HG03558 (cell line): ENCODE data around the gene CEP350.

Experiments used
- ATAC-seq: cut with Tn5 transposase; IDR thresholded peaks from one replicate; pipeline ENCODE4 v1.9.1; 2021; ENCODE audit warnings: moderate number of reproducible peaks; ENCODE audit not compliant: unreplicated experiment; ENCODE audit errors: extremely low read depth

CEP350 gene, protein sequence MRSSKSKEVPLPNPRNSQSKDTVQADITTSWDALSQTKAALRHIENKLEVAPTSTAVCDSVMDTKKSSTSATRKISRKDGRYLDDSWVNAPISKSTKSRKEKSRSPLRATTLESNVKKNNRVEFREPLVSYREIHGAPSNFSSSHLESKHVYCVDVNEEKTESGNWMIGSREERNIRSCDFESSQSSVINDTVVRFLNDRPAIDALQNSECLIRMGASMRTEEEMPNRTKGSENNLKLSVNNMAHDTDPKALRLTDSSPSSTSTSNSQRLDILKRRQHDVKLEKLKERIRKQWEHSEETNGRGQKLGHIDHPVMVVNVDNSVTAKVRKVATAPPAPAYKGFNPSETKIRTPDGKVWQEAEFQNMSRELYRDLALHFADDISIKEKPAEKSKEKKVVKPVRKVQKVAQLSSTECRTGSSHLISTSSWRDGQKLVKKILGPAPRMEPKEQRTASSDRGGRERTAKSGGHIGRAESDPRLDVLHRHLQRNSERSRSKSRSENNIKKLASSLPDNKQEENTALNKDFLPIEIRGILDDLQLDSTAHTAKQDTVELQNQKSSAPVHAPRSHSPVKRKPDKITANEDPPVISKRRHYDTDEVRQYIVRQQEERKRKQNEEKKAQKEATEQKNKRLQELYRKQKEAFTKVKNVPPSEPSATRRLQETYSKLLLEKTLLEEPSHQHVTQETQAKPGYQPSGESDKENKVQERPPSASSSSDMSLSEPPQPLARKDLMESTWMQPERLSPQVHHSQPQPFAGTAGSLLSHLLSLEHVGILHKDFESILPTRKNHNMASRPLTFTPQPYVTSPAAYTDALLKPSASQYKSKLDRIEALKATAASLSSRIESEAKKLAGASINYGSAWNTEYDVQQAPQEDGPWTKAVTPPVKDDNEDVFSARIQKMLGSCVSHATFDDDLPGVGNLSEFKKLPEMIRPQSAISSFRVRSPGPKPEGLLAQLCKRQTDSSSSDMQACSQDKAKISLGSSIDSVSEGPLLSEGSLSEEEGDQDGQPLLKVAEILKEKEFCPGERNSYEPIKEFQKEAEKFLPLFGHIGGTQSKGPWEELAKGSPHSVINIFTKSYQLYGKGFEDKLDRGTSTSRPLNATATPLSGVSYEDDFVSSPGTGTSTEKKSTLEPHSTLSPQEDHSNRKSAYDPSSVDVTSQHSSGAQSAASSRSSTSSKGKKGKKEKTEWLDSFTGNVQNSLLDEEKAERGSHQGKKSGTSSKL (N-terminal part only)

DNA sequence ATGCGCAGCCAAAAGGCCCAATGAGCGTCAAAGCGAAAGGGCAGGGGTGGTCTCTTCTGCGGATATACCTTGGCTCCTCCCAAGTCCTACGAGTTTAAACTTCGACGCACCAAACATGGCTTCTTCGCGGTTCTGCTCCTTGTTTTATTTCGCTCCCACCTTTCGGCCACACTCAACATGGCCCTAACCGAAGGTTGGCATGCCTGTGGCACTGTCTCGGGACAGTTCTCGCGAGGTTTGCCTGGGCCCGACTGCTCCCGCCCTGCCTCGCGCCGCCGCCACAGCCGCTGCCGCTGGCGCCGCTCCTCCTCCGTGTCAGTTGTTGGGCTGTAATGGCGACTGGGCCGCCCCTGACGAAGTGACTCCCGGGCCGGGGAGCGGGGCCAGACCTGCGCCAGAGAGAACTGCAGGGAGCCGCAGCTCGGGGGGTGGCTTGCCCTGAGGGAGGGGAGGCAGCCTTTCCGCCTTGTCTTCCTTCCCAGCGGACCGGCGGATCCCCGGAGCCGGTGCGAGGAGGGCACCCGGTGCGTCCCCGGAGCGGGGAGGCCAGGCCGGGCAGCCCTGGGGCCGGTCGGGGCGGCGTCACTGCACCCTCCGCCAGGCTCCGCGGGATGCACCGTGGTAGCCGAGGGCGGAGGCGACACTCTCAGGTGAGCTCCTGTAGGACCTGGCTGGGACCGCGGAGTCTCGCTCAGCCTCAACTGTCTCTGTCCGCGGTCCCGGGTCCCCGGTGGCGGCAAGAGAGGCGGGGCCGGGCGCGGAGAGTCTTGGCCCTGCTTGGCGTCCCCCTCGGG lies at the start of gene CEP350:
Gene CEP350 (plus strand): TSS at position 318 of the 794 bp plus-strand sequence. CDS start 31,372 bp downstream, outside the sequence.
- peak; percentile 90 for ATAC-seq

DNA sequence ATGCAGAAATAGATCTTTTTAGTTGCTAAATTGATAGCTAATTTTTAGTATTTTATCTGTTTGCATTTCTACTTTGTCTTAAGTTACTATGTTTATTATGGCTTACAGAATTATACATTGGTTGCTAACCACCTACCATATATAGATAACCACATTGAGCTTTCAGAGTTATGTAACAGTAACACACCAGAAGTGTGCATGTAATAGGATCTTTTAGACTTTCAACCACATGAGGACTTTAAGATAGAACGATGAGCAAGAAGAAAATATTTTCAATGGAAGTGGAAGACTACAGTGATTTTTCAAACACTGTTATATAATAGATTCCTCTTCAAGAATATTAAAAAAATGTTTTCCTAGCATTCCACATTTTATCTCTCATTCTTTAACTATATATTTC lies 43.7 kb upstream of the CEP350 start:
- no peak for ATAC-seq

DNA sequence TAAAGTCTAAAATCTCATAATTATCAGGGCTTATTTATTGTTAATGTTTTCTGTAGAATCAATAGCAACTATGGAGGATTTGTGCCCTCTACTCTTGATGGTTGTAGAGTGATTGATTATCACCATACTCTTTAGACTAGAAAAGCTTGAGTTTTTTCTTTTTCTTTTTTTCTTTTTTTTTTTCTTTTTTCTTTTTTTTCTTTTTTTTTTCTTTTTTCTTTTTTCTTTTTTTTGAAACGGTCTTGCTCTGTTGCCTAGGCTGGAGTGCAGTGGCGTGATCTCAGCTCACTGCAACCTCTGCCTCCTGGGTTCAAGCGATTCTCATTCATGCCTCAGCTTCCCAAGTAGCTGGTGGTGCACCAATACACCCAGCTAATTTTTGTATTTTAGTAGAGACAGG lies 42.8 kb upstream of the CEP350 start:
- no peak for ATAC-seq

DNA sequence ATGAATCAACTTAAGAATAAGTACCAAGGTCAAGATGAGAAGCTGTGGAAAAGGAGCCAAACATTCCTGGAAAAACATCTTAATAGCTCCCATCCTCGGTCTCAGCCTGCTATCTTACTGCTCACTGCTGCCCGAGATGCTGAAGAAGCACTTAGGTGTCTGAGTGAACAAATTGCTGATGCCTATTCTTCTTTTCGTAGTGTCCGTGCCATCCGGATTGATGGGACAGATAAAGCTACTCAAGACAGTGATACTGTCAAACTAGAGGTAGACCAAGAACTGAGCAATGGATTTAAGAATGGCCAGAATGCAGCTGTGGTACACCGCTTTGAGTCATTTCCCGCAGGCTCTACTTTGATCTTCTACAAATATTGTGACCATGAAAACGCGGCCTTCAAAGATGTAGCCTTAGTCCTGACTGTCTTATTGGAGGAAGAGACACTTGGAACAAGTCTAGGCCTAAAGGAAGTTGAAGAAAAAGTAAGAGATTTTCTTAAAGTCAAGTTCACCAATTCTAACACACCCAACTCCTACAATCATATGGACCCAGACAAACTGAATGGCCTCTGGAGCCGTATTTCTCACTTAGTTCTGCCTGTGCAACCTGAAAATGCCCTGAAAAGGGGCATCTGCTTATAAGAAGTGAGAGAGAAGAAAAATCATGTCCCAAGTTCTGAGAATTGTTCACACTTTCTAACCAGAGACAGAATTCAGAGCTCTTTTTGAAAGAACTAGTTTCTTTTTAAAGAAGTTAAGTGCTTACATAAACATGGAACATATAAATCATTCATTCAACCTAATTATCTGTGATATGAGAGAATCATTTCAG lies 36.8 kb upstream of the CEP350 start:
- ATAC-seq: no peak

DNA sequence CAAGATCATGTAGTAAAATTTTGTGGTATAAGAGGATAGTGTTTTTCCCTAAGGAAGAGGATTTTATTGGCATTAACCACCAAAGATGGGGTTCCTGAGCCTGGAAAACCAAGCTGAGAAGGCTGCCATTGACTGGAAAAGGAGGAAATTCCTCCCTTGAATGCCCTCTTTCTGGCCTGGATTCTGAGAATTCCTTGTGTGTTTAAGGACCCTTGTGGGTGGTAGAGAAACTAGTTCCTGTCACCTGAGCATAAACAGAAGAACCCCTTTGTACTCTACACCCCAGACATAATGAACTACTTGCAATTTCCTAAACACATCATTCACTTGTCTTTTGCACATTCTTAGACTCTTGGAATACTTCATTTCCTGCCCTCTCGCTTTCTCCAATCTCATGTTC lies 33.1 kb upstream of the CEP350 start:
- no peak for ATAC-seq

DNA sequence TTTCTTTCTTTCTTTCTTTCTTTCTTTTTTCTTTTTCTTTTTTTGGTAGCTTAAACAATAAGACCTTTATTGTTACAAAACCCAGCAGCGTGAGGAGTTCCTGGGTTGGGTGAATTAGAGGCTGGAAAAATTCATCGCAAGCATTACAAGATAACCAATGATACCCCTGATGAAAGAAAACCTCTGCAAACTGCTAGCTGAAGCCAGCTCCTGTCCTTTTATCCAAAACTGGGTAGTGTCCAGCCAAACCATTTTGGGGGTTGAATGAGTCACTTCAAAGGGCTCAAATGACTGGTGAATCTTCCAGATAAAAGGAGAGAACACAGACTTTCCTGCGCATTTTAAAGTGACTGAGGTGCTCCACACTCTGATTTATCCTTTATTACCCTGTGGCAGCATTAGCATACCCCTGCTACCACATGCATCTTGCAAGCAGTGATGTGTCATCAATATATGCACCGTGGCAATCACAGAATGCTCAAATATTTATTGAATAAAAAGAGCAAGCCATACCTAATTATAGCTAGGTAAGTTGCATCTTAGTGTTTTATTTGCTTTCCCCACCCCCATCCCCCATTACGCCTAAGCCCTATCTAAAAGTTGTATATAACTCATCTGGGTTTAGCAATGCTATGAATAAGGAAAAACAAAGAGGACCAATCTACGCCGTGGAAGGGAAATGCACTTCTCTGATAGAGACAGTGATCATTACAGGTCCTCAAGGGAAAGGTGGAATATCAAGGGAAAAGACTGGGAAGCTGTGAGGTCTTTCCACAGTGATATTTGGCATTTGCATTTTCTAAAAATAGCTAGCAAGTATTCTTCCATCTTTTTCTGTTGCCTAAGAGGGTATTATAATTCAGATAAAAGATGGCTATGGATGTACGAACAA lies 32.4 kb upstream of the CEP350 start:
- ATAC-seq: no peak

DNA sequence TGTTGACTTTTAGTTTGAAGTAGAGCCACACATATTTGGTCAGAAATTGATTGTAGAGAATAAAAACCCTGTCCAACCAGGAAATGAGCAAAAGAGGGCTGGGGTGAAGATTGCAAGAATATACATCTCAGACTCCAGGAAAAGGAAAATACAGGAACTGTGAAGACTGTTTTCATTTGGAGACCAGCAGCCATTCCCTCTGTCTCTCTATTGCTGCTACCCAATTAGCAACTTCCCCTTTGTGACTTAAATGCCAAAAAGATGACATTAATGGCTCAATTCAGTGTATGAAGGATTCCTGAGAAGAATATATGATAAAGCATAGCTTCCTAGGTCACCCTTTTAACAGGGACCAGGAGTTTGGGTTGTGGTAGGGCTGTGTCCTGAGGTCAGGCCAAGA lies 31.6 kb upstream of the CEP350 start:
- no peak for ATAC-seq

DNA sequence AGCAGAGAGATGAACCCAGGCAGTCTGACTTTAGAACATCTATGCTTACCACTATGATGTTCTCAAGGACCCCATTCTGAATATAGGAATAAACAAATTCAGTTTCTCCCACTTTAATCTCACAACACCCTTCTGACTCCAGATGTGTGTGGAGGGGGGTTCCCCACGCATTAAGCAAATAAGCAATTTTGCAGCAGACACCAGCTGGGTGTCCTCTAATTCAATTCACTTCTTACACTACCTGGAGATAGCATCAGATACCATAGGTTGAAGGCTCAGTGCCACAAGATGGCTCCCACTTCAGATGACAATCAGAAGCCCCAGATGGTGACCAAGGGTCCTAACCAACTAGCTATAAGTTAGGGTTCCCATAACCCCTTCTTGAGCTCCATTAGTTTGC lies 30.3 kb upstream of the CEP350 start:
- ATAC-seq: no peak

DNA sequence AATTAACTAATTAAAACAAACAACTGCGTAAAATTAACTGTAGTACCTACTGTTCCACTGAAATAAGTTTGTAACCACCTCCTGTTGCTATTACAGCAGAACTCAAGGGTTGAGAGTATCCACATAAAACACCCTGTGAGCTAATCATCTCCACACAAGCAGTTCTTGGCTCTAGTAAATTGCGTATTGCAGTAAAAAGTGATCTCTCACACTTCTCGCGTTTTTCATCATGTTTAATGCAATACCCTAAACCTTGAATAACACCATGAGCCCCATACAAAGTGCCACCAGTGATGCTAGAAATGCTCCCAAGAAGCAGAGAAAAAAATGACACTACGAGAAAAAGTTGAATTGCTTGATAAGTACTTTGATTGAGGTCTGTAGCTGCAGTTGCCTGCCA lies 29.3 kb upstream of the CEP350 start:
- no peak for ATAC-seq

DNA sequence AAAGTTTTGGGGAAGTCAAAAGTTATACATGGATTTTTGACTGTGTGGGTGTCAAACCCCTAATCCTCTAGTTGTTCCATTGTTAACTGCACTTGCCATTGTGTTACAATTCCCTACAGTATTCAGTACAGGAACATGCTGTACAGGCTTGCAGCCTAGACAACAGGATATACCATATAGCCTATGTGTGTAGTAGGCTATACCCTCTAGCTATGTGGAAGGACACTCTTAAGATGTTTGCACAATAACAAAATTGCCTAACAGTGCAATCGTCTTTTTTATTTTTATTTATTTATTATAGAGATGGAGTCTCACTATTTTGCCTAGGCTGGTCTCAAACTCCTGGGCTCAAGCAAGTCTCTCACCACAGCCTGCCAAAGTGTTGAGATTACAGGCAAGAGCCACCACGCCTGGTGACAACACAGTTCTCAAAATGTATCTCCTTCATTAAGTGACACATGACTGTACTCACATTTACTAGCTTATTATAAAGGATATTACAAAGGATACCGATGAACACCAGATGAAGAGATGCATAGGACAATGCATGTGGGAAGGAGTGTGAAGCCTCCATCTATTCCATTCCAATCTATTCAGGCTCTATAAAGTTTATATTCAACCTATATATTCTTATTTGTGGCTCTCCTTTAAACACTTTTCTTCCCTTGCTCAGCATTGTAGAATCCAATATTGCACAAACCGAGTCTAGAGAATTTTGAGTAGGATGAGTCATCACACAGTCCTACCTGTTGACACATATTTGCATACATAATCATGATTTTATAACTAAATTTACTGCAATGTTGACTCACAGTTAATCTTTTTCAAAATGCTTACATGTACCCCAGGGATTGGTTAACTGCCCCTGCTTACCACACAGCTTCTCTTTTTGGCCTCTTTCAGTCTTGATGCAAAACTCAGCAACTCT lies 28.4 kb upstream of the CEP350 start:
- ATAC-seq: no peak

DNA sequence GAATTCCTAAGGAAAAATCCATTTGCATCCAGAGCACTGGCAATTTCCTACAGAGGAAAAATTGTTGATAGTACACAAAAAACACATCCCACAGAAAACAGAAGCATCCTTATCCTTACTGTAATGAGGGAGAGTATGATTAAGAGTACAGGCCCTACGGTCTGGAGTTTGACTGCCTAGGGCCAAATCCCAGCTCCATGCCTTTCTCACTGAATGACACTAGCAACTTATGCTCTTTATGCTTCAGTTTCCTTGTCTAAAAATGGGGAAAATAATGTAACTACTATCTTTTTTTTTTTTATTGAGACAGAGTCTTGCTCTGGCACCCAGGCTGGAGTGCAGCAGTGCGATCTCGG lies 27.8 kb upstream of the CEP350 start:
- no peak for ATAC-seq

DNA sequence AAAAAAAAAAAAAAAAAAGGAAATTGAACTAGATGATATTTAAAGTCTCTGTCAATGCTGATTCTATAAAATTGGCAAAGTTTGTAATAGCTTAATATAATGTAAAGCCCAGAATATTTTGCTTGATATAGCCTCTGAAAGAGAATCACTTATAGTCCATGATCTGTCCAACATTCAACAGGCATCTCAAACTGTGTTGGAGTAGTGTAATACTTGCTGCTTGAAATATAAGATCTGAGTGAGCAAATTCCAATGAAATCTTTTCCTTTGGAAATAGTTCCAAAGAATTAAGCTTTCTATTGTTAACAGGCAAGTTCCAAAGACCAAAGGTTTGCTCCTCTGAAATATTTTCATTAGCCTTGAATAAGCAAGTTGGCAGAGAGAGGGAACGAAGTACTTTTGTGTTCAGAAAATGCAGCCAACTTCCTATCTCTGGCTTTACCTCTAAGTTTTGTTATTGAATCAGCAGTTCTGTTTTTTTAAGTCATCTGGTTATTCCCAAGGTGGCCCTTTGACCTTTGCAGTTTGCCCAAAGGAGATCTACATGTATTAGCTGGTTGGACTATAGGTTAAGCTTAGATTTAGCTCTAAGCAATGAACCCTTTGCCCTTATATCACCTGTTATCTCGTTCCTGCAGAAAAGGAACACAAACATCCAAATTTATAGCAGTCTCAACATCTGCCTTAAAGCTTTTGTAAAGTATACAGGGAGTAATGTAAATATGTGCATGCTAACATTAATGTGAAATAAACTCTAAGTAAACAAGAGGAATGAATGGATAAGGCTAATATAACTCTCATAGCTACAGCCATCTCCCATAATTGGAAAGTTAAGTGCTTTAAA lies 24.4 kb upstream of the CEP350 start:
- no peak for ATAC-seq

DNA sequence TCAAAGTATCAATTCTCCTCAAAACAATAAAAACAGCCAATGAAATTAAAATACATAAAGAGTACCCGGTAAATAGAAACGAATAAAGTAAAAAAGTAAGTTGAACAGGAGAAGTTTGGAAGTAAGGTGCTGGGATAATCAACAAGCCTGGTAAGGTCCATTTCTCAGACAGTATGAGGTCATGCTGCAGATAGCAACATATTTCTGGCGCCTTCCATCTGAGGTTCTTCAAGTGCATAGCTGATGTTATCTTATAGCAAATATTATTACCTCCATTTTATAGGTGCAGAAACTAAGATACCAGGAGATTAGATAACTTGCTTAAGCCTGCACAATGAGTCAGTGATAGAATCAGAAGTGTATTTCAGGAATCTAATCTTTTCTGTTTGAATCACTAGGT lies 23.7 kb upstream of the CEP350 start:
- ATAC-seq: no peak

DNA sequence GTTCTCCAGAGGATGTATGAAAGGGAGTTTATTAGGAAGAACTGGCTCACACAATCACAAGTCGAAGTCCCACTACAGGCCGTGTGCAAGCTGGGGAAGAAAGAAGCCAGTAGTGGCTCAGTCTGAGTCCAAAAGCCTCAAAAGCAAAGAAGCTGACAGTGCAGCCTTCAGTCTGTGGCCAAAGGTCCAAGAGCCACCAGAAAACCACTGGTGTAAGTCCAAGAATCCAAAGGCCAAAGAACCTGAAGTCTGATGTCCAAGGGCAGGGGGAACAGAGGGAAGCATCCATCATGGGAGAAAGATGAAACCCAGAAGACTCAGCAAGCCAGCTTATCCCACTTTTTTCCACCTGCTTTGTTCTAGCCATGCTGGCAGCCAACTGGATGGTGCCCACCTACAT lies 21.4 kb upstream of the CEP350 start:
- ATAC-seq: no peak

DNA sequence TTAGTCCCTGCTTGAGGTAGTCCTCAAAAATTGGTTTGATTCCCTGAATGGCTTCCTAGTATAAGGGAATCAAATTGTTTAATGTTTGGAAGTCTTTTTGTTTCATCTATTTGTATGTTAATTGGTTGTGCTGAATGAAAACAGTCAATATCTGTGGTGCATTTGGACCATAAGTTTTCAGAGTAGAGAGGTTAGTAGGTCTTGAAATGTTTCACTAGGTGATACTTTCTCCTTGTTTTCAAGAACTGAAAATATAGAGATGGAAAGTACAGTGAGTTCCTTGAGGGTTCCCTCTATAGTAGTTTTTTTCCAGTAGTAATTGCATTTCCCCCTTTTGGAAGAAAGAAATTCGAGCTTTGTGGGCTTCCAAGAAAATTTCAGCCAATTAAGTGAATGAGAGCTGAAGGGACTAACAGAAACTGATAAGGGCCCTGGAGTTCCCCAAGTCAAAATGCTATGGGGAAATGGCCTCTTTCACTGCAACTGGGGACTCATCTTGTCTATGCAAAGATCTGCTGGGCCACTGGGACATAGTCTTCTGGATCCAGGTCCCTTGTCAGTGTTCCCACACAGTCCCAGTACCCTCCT lies 18.6 kb upstream of the CEP350 start:
- ATAC-seq: no peak

DNA sequence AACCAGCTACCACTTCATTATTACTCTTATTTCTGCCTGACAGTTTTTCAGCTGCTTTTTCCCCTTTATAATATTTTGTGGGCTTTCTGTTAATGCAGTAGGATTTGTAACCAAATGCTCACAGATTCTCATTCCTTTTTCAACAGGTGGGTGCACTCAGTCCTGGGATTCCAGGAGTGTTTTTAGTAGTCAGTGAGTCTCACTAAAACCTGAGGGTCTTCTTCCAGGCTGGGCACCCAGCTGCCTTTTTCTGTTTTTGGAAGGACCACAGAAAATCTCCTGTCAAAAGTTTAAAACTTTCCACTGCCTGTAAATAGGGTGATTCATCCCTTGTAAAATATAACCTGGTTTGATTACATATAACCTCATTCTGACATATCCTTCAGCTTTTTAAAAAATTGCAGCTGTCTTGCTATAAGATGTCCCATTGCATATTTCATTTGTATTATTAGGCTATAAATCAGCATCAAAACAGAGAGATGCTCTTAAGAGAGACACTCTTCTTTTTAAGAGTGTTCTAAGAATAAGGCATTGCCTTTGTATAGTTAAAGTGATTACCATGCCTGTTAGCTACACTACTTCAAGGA lies 16.8 kb upstream of the CEP350 start:
- no peak for ATAC-seq
